Aorta (tissue), 5 donors: Measurements from ENCODE around the gene MAP3K13. TPM values are rescaled to one million over a fixed set of nuclear protein-coding genes. Genes with fewer than 3 reads are reported as not detected.
"Not testable (repeated sequence)": the region's sequence is repeated elsewhere in the genome, so short reads cannot be mapped to it uniquely, and the experiment has no call there.

Source experiments
- ATAC-seq: fragments of 200-7000 bp; cut with Tn5 transposase; one replicate; pipeline ENCODE4 v1.9.1; 2022; ENCODE audit warnings: moderate library complexity; ENCODE audit not compliant: low FRiP score
- DNase-seq, 2 donors: peaks; one replicate each; pipeline ENCODE4 v3.0.0-alpha.2; 2020
- H3K27ac ChIP-seq, 2 donors: one replicate each; pipeline ENCODE4 v1.5.1; 2013; ENCODE audit warnings: low read length in 2 of 2, mild to moderate bottlenecking in 2 of 2, moderate library complexity in 2 of 2, control low read depth in 1 of 2, inconsistent platforms in 1 of 2, low read depth in 1 of 2
- H3K27me3 ChIP-seq, 2 donors: one replicate each; pipeline ENCODE4 v1.6.1; 2013; ENCODE audit warnings: control low read depth in 1 of 2, low read length in 1 of 2, mild to moderate bottlenecking in 1 of 2, moderate library complexity in 1 of 2; ENCODE audit not compliant: insufficient read depth in 2 of 2, control insufficient read depth in 1 of 2
- H3K36me3 ChIP-seq, 2 donors: one replicate each; pipeline ENCODE4 v1.6.1; 2013; ENCODE audit warnings: control low read depth in 1 of 2, low read length in 1 of 2, mild to moderate bottlenecking in 1 of 2; ENCODE audit not compliant: insufficient read depth in 2 of 2, control insufficient read depth in 1 of 2
- H3K4me1 ChIP-seq, 2 donors: one replicate each; pipeline ENCODE4 v1.6.1; 2013; ENCODE audit warnings: low read length in 2 of 2, control low read depth in 1 of 2, mild to moderate bottlenecking in 1 of 2, moderate library complexity in 1 of 2; ENCODE audit not compliant: insufficient read depth in 2 of 2, control insufficient read depth in 1 of 2
- H3K4me3 ChIP-seq, 2 donors: one replicate each; pipeline ENCODE4 v1.5.1; 2013; ENCODE audit warnings: low read length in 2 of 2, control low read depth in 1 of 2, mild to moderate bottlenecking in 1 of 2
- H3K9me3 ChIP-seq: one replicate; pipeline ENCODE4 v1.6.1; 2013; ENCODE audit warnings: mild to moderate bottlenecking, low read length; ENCODE audit not compliant: control insufficient read depth
- WGBS, 2 donors: extraction: QIAGEN DNeasy Blood & Tissue Kit; methylation state at CpG; one replicate each; pipeline ENCODE4 v1.1.7; 2013; 5-methylcytosine and 5-hydroxymethylcytosine counted together
- intact Hi-C, 2 donors: fragments of 100-400 bp; cut with DNase I; formaldehyde crosslinking; loops; one replicate each; pipeline versions ENCODE4 v1.14.2 to v1.15.0; 2022
- polyA plus RNA-seq, 2 donors: library from polyadenylated mRNA; stranded (reverse); fragments of 200-250 nt; gene quantifications; one replicate each; pipeline ENCODE4 v1.2.3, GENCODE V29; 2013
- total RNA-seq, 2 donors: library from RNA; stranded (reverse); fragmentation: NEBNext Ultra II Directional; extraction: Animal tissue kit (Norgen Biotek cat#: 25700); gene quantifications; one replicate each; pipeline ENCODE4 v1.2.1, GENCODE V29; 2021
- donor health status: healthy with polysubstance abuse.
- donor health status: Bipolar disorder and iron deficiency.
- donor health status: DM: no; HTN: no; CAD: no.
- donor health status: DM: no; HTN: no; CAD: no.
- donor health status: DM: yes; HTN: yes; CAD: no.

Gene MAP3K13
- total and polyA plus RNA-seq, 4 donors: 19.8 to 38.4 (median 27.0) TPM

DNA sequence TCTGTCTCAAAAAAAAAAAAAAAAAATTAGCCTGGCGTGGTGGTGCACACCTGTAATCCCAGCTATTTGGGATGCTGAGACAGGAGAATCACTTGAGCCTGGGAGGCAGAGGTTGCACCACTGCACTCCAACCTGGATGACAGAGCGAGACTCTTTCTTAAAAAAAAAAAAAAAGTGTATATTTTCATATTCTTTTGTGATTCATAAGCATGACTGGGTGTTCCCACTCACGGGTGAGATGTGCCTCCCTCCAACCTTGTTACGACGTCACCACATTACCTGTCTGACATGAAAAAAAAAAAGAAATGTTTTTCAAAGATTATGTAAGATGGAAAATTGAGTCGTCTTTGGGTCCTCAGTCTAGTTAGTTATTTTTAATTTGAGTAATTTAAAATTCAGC lies 79.1 kb downstream of the MAP3K13 start:
- no peaks in the 10 kb centered on the region for H3K4me1 ChIP-seq
- no peak overlapping the region for H3K27ac ChIP-seq
- no peak overlapping the region for H3K4me3 ChIP-seq
- intact Hi-C loops: no loop called here
- ATAC-seq (no peak), DNase-seq (no peak)
- no peaks in the 10 kb centered on the region for H3K27me3 ChIP-seq
- no peaks in the 10 kb centered on the region for H3K36me3 ChIP-seq
- WGBS, 2 donors: 93 to 95% methylated on average over 6 of the region's 6 CpGs
- H3K9me3 ChIP-seq: no peaks in the 10 kb centered on the region

DNA sequence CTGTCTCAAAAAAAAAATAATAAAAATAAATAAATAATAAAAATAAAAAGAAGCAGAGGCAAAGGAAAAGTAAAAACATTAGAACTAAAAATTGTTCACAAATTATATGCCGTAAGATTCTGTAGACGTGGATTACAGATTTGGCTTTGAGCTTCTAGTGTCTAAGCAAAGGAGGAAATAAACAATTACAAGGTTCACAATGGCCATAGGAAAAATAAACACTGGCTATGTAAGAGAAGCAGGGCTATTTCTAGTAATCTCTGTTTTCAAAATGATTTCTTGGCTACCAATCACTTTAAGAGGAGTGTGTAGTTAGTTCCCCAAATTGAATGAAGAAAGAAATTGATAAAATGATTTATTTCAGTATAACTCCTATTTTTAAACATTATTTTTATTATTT lies 81.4 kb downstream of the MAP3K13 start:
- H3K4me3 ChIP-seq: no peak overlapping the region
- ATAC-seq: no peak
- WGBS, 2 donors: 86 to 87% methylated on average over 2 of the region's 2 CpGs
- DNase-seq: no peak
- no peaks in the 10 kb centered on the region for H3K4me1 ChIP-seq
- no peak overlapping the region for H3K27ac ChIP-seq
- H3K27me3 ChIP-seq: no peaks in the 10 kb centered on the region
- H3K36me3 ChIP-seq: peaks cover 0 to 2% of the 10 kb centered on the region in 2 donors
- intact Hi-C loops: no loop called here
- no peaks in the 10 kb centered on the region for H3K9me3 ChIP-seq

DNA sequence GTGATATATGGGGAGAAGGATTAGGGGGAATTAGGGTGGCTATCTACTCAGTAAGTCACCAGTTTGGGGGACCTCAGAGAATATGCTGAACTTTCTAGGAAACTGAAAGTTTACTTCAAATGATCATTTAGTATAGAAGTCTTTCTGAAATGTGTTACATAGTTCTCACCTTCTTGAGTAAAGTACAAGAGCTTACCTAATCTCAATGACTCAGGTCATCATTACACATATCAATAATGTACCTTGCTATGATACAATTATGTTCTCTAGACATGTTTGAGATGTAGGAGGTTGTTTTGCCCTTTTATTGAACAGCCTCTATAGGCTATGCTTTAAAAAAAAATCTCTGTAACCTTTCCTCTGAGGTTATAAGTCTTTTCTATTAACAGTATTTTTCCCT lies 85.2 kb downstream of the MAP3K13 start:
- Histone ChIP-seq H3K4me1 (no peaks in the 10 kb centered on the region), H3K27me3 (no peaks in the 10 kb centered on the region), H3K36me3 (peaks cover 0 to 4% of the 10 kb centered on the region in 2 donors), H3K27ac (no peak overlapping the region), H3K9me3 (no peaks in the 10 kb centered on the region), H3K4me3 (no peak overlapping the region)
- ATAC-seq: no peak
- DNase-seq: no peak
- intact Hi-C loops: no loop called here

DNA sequence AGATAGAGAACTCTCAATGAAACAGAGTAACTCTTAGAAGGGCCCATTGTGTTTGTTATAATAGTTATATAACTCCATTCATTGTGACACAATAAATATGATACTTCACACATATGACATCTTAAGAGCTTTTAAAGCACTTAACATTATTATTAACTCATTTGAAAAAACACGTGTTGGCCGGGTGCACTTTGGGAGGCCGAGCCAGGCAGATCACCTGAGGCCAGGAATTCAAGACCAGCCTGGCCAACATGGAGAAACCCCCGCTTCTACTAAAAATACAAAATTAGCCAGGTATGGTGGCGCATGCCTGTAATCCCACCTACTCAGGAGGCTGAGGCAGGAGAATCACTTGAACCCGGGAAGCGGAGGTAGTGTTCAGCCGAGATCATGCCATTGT lies 88.5 kb downstream of the MAP3K13 start:
- H3K9me3 ChIP-seq, intact Hi-C loops, DNase-seq, H3K36me3 ChIP-seq, H3K4me3 ChIP-seq, H3K27ac ChIP-seq, H3K4me1 ChIP-seq, H3K27me3 ChIP-seq, ATAC-seq: not testable (repeated sequence)
- WGBS, 2 donors: 94 to 95% methylated on average over 8 of the region's 8 CpGs

DNA sequence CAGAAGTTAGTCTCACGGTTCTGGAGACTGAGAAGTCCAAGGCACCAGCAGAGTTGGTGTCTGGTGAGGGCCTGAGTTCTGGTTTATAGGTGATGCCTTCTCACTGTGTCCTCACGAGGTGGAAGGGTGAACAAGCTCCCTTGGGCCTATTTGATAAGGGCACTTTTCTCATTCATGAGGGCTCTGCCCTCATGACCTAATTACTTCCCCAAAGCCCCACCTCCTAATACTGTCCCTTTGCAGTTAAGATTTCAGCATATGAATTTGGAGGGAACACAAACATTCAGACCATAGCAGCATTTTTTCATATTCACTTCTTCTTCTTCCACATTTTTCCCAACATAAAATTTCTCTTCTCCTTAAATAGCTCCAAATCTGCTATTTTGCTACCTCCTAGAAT lies 94.4 kb downstream of the MAP3K13 start:
- H3K9me3 ChIP-seq: no peaks in the 10 kb centered on the region
- DNase-seq (no peak), ATAC-seq (no peak)
- H3K27me3 ChIP-seq: no peaks in the 10 kb centered on the region
- no peak overlapping the region for H3K4me3 ChIP-seq
- WGBS, 2 donors: 68 to 78% methylated on average over 2 of the region's 2 CpGs
- intact Hi-C loops: no loop called here
- H3K27ac ChIP-seq: no peak overlapping the region
- H3K4me1 ChIP-seq: no peaks in the 10 kb centered on the region
- H3K36me3 ChIP-seq: peaks cover 0 to 2% of the 10 kb centered on the region in 2 donors

DNA sequence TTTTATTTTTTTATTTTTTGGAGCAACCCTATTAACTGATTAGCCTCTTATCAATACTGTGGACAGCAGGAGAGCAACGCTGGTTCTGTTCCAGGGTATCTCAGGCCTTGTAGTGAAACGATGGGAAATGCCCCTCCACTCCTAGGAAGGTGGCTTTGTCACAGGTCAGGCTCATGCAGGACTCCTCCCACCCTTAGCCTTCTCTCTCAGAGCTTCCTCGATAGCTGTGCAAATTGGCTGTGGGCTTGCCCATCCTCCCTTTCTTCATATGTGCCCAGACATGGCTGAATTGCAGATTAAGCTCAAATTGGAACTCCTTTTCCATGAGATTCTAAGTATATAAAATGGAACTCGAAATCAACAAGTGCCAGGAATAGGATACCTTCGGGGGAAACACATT lies 97.4 kb downstream of the MAP3K13 start:
- no peaks in the 10 kb centered on the region for H3K4me1 ChIP-seq
- WGBS, 2 donors: 84% methylated on average over 5 of the region's 5 CpGs
- no peak for ATAC-seq
- no peaks in the 10 kb centered on the region for H3K9me3 ChIP-seq
- H3K27me3 ChIP-seq: no peaks in the 10 kb centered on the region
- intact Hi-C loops: no loop called here
- H3K4me3 ChIP-seq: no peak overlapping the region
- H3K27ac ChIP-seq: no peak overlapping the region
- no peaks in the 10 kb centered on the region for H3K36me3 ChIP-seq
- no peak for DNase-seq

DNA sequence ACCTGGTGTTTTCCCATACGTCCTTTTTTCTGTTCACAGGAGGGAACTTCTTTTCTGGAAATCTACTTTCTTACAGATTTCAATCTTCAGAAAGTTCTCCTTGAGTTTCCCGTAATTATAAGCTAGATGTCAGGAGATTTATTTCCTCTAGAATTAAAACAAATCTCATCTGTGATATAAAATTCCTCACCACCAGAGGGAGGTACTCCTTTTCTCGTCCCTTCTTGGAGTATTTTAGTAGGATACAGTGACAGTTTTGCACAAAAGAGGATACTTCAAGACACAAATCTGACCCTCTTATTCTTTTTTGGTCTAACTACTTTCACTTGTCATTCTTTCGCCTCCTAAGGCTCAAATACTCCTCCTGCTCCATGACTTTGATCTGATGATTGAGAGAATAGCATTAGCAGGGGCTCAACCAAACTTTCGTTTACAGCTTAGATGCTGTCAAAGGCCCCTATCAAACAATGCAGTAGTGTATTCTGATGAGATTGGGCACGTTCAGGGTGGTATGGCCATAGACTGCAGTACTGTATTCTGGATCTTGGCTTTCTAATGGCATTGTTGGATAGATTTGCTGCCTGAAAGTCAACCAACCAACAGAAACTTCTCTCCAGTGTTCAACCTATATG lies 97.9 kb downstream of the MAP3K13 start:
- Histone ChIP-seq H3K27ac (no peak overlapping the region), H3K36me3 (no peaks in the 10 kb centered on the region), H3K9me3 (no peaks in the 10 kb centered on the region), H3K27me3 (no peaks in the 10 kb centered on the region), H3K4me1 (no peaks in the 10 kb centered on the region), H3K4me3 (no peak overlapping the region)
- ATAC-seq (no peak), DNase-seq (no peak)
- 83 to 84% methylated on average over 6 of the region's 6 CpGs for WGBS, 2 donors
- intact Hi-C loops: no loop called here

GRCh38 chr3:185465471-185465870 lies 102.5 kb downstream of the MAP3K13 start:
- Histone ChIP-seq H3K27me3 (no peaks in the 10 kb centered on the region), H3K4me1 (no peaks in the 10 kb centered on the region), H3K4me3 (no peak overlapping the region), H3K27ac (no peak overlapping the region), H3K36me3 (peaks cover 4 to 9% of the 10 kb centered on the region in 2 donors), H3K9me3 (no peaks in the 10 kb centered on the region)
- no peak for DNase-seq
- no peak for ATAC-seq
- 89 to 92% methylated on average over 9 of the region's 9 CpGs for WGBS, 2 donors
- intact Hi-C loops: no loop called here

- H3K4me1 ChIP-seq, H3K9me3 ChIP-seq, ATAC-seq, H3K36me3 ChIP-seq, intact Hi-C loops, DNase-seq, H3K27ac ChIP-seq, H3K4me3 ChIP-seq, H3K27me3 ChIP-seq: not testable (repeated sequence)
- WGBS, 2 donors: 92 to 94% methylated on average over 5 of the region's 5 CpGs
These were observed 103.2 kb downstream of the MAP3K13 start for GRCh38 chr3:185466123-185466522.
